ENCODE data around the gene ASB2.

ASB2 gene

GRCh38 chr14:93926245-93926872 lies 50.0 kb downstream of the ASB2 start:
- no peak for DNase-seq

GRCh38 chr14:93925374-93925895 lies 50.9 kb downstream of the ASB2 start:
- no peak for DNase-seq

GRCh38 chr14:93924592-93925355 lies 51.6 kb downstream of the ASB2 start:
- DNase-seq, result no peak

- no peak for DNase-seq
Observed at GRCh38 chr14:93923626-93924025, 52.7 kb downstream of the ASB2 start.

- DNase-seq, result no peak
Observed at GRCh38 chr14:93921001-93921806, 55.2 kb downstream of the ASB2 start.

GRCh38 chr14:93917141-93917540 lies 59.2 kb downstream of the ASB2 start:
- DNase-seq, result no peak

- DNase-seq, result no peak
Observed at GRCh38 chr14:93916498-93916897, 59.9 kb downstream of the ASB2 start.

GRCh38 chr14:93915800-93916199 lies 60.6 kb downstream of the ASB2 start:
- DNase-seq, result no peak

- DNase-seq, result no peak
Observed at GRCh38 chr14:93915070-93915705, 61.2 kb downstream of the ASB2 start.

- no peak for DNase-seq
Observed at GRCh38 chr14:93914278-93914677, 62.1 kb downstream of the ASB2 start.

GRCh38 chr14:93912782-93913181 lies 63.6 kb downstream of the ASB2 start:
- DNase-seq, result no peak

GRCh38 chr14:93911975-93912615 lies 64.3 kb downstream of the ASB2 start:
- DNase-seq, result no peak

GRCh38 chr14:93909429-93910128 lies 66.8 kb downstream of the ASB2 start:
- DNase-seq, result no peak

GRCh38 chr14:93906341-93907329 lies 69.7 kb downstream of the ASB2 start:
- no peak for DNase-seq

GRCh38 chr14:93905623-93906022 lies 70.7 kb downstream of the ASB2 start:
- DNase-seq, result no peak

GRCh38 chr14:93903342-93904184 lies 72.8 kb downstream of the ASB2 start:
- no peak for DNase-seq

- no peak for DNase-seq
Observed at GRCh38 chr14:93902619-93903307, 73.6 kb downstream of the ASB2 start.

- DNase-seq, result no peak
Observed at GRCh38 chr14:93901813-93902212, 74.6 kb downstream of the ASB2 start.

- no peak for DNase-seq
Observed at GRCh38 chr14:93898731-93899130, 77.6 kb downstream of the ASB2 start.
